WERI-Rb-1 (cell line): ENCODE data around the gene KLHL29.

ENCODE experiments used
- DNase-seq: peaks from one replicate; pipeline ENCODE4 v3.0.0-alpha.2; 2020
- H3K27ac ChIP-seq: fragments of 250-450 bp; sonication (Bioruptor Pico); 2 replicates; pipeline ENCODE4 v1.5.1; 2020; ENCODE audit warnings: mild to moderate bottlenecking, moderate library complexity
- H3K27me3 ChIP-seq: fragments of 250-450 bp; sonication (Bioruptor Pico); 2 replicates; pipeline ENCODE4 v1.5.1; 2021; ENCODE audit warnings: mild to moderate bottlenecking, low read depth, moderate library complexity; ENCODE audit not compliant: insufficient read depth, severe bottlenecking
- H3K36me3 ChIP-seq: fragments of 250-450 bp; sonication (Bioruptor Pico); 2 replicates; pipeline ENCODE4 v1.5.1; 2020; ENCODE audit warnings: mild to moderate bottlenecking, moderate library complexity
- H3K4me3 ChIP-seq: 2 replicates; pipeline ENCODE4 v1.5.1; 2011; ENCODE audit warnings: low read depth, mild to moderate bottlenecking, control low read depth, low read length
- H3K9me3 ChIP-seq: fragments of 250-450 bp; sonication (Bioruptor Pico); 2 replicates; pipeline ENCODE4 v1.5.1; 2021; ENCODE audit warnings: mild to moderate bottlenecking, moderate library complexity; ENCODE audit not compliant: severe bottlenecking
- CTCF ChIP-seq: IDR thresholded peaks from 2 replicates; pipeline ENCODE4 v1.5.1; 2011; ENCODE audit warnings: low read depth, mild to moderate bottlenecking, control low read depth, inconsistent platforms, low read length

KLHL29 gene

GRCh38 chr2:23375448-23375847 is 9.5 kb upstream of the KLHL29 start:
- H3K27me3 ChIP-seq: no peaks in the 10 kb centered on the region
- H3K27ac ChIP-seq: no peak overlapping the region
- H3K4me3 ChIP-seq: no peak overlapping the region
- H3K9me3 ChIP-seq: peaks cover 7% of the 10 kb centered on the region
- no peaks in the 10 kb centered on the region for H3K36me3 ChIP-seq
- no peak for TF ChIP-seq CTCF
- peak; percentile 54 for DNase-seq

GRCh38 chr2:23376075-23376474 is 8.9 kb upstream of the KLHL29 start:
- Histone ChIP-seq H3K27ac (no peak overlapping the region), H3K4me3 (no peak overlapping the region), H3K27me3 (no peaks in the 10 kb centered on the region), H3K9me3 (peaks cover 7% of the 10 kb centered on the region), H3K36me3 (no peaks in the 10 kb centered on the region)
- TF ChIP-seq CTCF: no peak
- DNase-seq: no peak

- TF ChIP-seq CTCF: no peak
- H3K36me3 ChIP-seq: no peaks in the 10 kb centered on the region
- no peak overlapping the region for H3K27ac ChIP-seq
- peaks cover 7% of the 10 kb centered on the region for H3K9me3 ChIP-seq
- no peak for DNase-seq
- H3K4me3 ChIP-seq: no peak overlapping the region
- H3K27me3 ChIP-seq: no peaks in the 10 kb centered on the region
Measured at GRCh38 chr2:23376972-23377371, 8.0 kb upstream of the KLHL29 start.

GRCh38 chr2:23377771-23378170 is 7.2 kb upstream of the KLHL29 start:
- no peak overlapping the region for H3K27ac ChIP-seq
- no peaks in the 10 kb centered on the region for H3K36me3 ChIP-seq
- H3K4me3 ChIP-seq: no peak overlapping the region
- peaks cover 7% of the 10 kb centered on the region for H3K9me3 ChIP-seq
- DNase-seq: no peak
- H3K27me3 ChIP-seq: no peaks in the 10 kb centered on the region
- TF ChIP-seq CTCF: no peak

GRCh38 chr2:23378496-23378895 is 6.5 kb upstream of the KLHL29 start:
- no peak for DNase-seq
- Histone ChIP-seq H3K27me3 (no peaks in the 10 kb centered on the region), H3K27ac (no peak overlapping the region), H3K4me3 (no peak overlapping the region), H3K36me3 (no peaks in the 10 kb centered on the region), H3K9me3 (peaks cover 7% of the 10 kb centered on the region)
- TF ChIP-seq CTCF: no peak

- TF ChIP-seq CTCF: no peak
- DNase-seq: no peak
- no peaks in the 10 kb centered on the region for H3K27me3 ChIP-seq
- no peak overlapping the region for H3K27ac ChIP-seq
- no peak overlapping the region for H3K4me3 ChIP-seq
- no peaks in the 10 kb centered on the region for H3K36me3 ChIP-seq
- H3K9me3 ChIP-seq: peaks cover 7% of the 10 kb centered on the region
Measured at GRCh38 chr2:23379220-23379695, 5.7 kb upstream of the KLHL29 start.
